CD14-positive monocyte (primary cell): ENCODE measurements around the gene NHERF1. TPM values are rescaled to one million over a fixed set of nuclear protein-coding genes. Genes with fewer than 3 reads are reported as not detected.

ENCODE experiments used
- DNase-seq, 3 donors: peaks; one replicate each; pipeline ENCODE4 v3.0.0-alpha.2; 2011 to 2022
- H2AFZ ChIP-seq: 2 replicates; pipeline ENCODE4 v1.6.0; 2012; ENCODE audit warnings: mild to moderate bottlenecking, low read depth, low read length, inconsistent platforms; ENCODE audit not compliant: insufficient read depth, poor library complexity, severe bottlenecking
- H3K27ac ChIP-seq, 2 donors: 1 replicate in 1 of 2; 2 replicates in 1 of 2; pipeline ENCODE4 v1.5.1; 2012 to 2013; ENCODE audit warnings: low read length in 2 of 2, control low read depth in 1 of 2, inconsistent platforms in 1 of 2, low read depth in 1 of 2, mild to moderate bottlenecking in 1 of 2
- H3K27me3 ChIP-seq, 2 donors: one replicate each; pipeline versions ENCODE4 v1.6.0 to v1.6.1; 2011 to 2013; ENCODE audit warnings: low read length in 2 of 2; ENCODE audit not compliant: control insufficient read depth in 2 of 2, insufficient read depth in 2 of 2
- H3K36me3 ChIP-seq, 2 donors: replicated peaks in 1 of 2; 1 replicate in 1 of 2; 2 replicates in 1 of 2; pipeline versions ENCODE4 v1.5.1 to v1.6.1; 2012 to 2013; ENCODE audit warnings: low read length in 2 of 2, control low read depth in 1 of 2, inconsistent platforms in 1 of 2, mild to moderate bottlenecking in 1 of 2; ENCODE audit not compliant: insufficient read depth in 2 of 2, control insufficient read depth in 1 of 2
- H3K4me1 ChIP-seq, 2 donors: 1 replicate in 1 of 2; 2 replicates in 1 of 2; pipeline versions ENCODE4 v1.5.1 to v1.6.1; 2012 to 2013; ENCODE audit warnings: low read length in 2 of 2, control low read depth in 1 of 2, inconsistent platforms in 1 of 2, mild to moderate bottlenecking in 1 of 2, moderate library complexity in 1 of 2; ENCODE audit not compliant: insufficient read depth in 2 of 2, control insufficient read depth in 1 of 2
- H3K4me2 ChIP-seq: replicated peaks from 2 replicates; pipeline ENCODE3; 2012; ENCODE audit warnings: low read length, moderate library complexity, mild to moderate bottlenecking; ENCODE audit not compliant: poor library complexity, severe bottlenecking; ENCODE audit errors: extremely low read depth
- H3K4me3 ChIP-seq, 3 experiments: fragments of 200-600 bp in 1 of 3; sonication (generic) in 1 of 3; replicated peaks in 1 of 3; 1 replicate in 2 of 3; 2 replicates in 1 of 3; pipeline ENCODE4 v1.5.1; 2011 to 2013; ENCODE audit warnings: low read length in 3 of 3, mild to moderate bottlenecking in 3 of 3, control low read depth in 2 of 3, low read depth in 2 of 3, inconsistent platforms in 1 of 3, moderate library complexity in 1 of 3
- H3K79me2 ChIP-seq: 2 replicates; pipeline ENCODE4 v1.6.0; 2012; ENCODE audit warnings: mild to moderate bottlenecking, control low read depth, inconsistent platforms, low read length, moderate library complexity; ENCODE audit not compliant: insufficient read depth
- H3K9ac ChIP-seq: 2 replicates; pipeline ENCODE4 v1.6.0; 2017; ENCODE audit warnings: low read length, mild to moderate bottlenecking; ENCODE audit not compliant: insufficient read depth, poor library complexity, severe bottlenecking
- H3K9me3 ChIP-seq, 2 donors: replicated peaks in 1 of 2; 1 replicate in 1 of 2; 2 replicates in 1 of 2; pipeline versions ENCODE4 v1.5.1 to v1.6.1; 2012 to 2013; ENCODE audit warnings: low read length in 2 of 2, control low read depth in 1 of 2; ENCODE audit not compliant: control insufficient read depth in 1 of 2, insufficient read depth in 1 of 2
- H4K20me1 ChIP-seq: 2 replicates; pipeline ENCODE4 v1.6.0; 2012; ENCODE audit warnings: mild to moderate bottlenecking, low read length, control low read depth, moderate library complexity; ENCODE audit not compliant: insufficient read depth
- H3K27ac Mint-ChIP-seq, 7 donors: one replicate each; pipeline ENCODE4 v1.8.0; 2020; ENCODE audit warnings: mild to moderate bottlenecking in 7 of 7, mixed read lengths in 7 of 7, moderate library complexity in 6 of 7, inconsistent platforms in 2 of 7
- H3K27me3 Mint-ChIP-seq, 3 donors: one replicate each; pipeline ENCODE4 v1.8.0; 2021 to 2022; ENCODE audit warnings: low read depth in 3 of 3, mild to moderate bottlenecking in 3 of 3, mixed read lengths in 3 of 3, moderate library complexity in 3 of 3, inconsistent platforms in 1 of 3
- H3K36me3 Mint-ChIP-seq, 2 donors: one replicate each; pipeline ENCODE4 v1.8.0; 2020; ENCODE audit warnings: mixed read lengths in 2 of 2, inconsistent platforms in 1 of 2, mild to moderate bottlenecking in 1 of 2
- H3K4me1 Mint-ChIP-seq: one replicate; pipeline ENCODE4 v1.8.0; 2020; ENCODE audit warnings: mild to moderate bottlenecking, mixed read lengths
- H3K4me3 Mint-ChIP-seq, 2 donors: one replicate each; pipeline ENCODE4 v1.8.0; 2020; ENCODE audit warnings: mild to moderate bottlenecking in 2 of 2, mixed read lengths in 2 of 2, moderate library complexity in 1 of 2
- H3K9me3 Mint-ChIP-seq, 7 donors: one replicate each; pipeline ENCODE4 v1.8.0; 2020 to 2022; ENCODE audit warnings: mixed read lengths in 7 of 7, mild to moderate bottlenecking in 6 of 7, moderate library complexity in 6 of 7, inconsistent platforms in 2 of 7
- CTCF ChIP-seq: fragments of 200-600 bp; IDR thresholded peaks from one replicate; pipeline ENCODE4 v1.8.0; 2022; ENCODE audit warnings: antibody characterized with exemption, mild to moderate bottlenecking
- WGBS: methylation state at CpG from one replicate; pipeline ENCODE4 v1.1.5; 2013; ENCODE audit warnings: missing lambda C conversion rate; ENCODE audit not compliant: insufficient coverage; 5-methylcytosine and 5-hydroxymethylcytosine counted together
- intact Hi-C, 2 donors: fragments of 100-400 bp; cut with micrococcal nuclease; formaldehyde crosslinking; loops; one replicate each; pipeline versions ENCODE4 v1.15.0 to v1.15.1; 2023
- polyA plus RNA-seq, 3 donors: library from polyadenylated mRNA; depleted of rRNA in 1 of 3; unstranded in 2 of 3; stranded (reverse) in 1 of 3; fragments of 300-500 nt in 2 of 3; fragments of >200 nt in 1 of 3; fragmentation: Illumina TruSeq in 2 of 3; gene quantifications; 1 replicate in 2 of 3; 2 replicates in 1 of 3; pipeline ENCODE4 v1.2.3, GENCODE V29; 2012 to 2021

Gene NHERF1
- polyA plus RNA-seq, 3 donors: 79.5 to 149 (median 131) TPM

GRCh38 chr17:74804683-74805082 is 56.3 kb downstream of the NHERF1 start:
- H3K36me3 Mint-ChIP-seq: peaks cover 80 to 86% of the 10 kb centered on the region in 2 donors
- no peaks in the 10 kb centered on the region for H3K9me3 Mint-ChIP-seq
- H3K4me1 Mint-ChIP-seq: peaks cover 32% of the 10 kb centered on the region
- no peak for DNase-seq
- TF ChIP-seq CTCF: no peak
- H3K27ac Mint-ChIP-seq: no peak overlapping the region
- H2AFZ ChIP-seq: no peak overlapping the region
- WGBS: 78% methylated on average over 4 of the region's 7 CpGs
- H4K20me1 ChIP-seq: peaks cover 67% of the 10 kb centered on the region
- no peak overlapping the region for H3K4me3 ChIP-seq
- H3K4me1 ChIP-seq: peaks cover 26 to 31% of the 10 kb centered on the region in 2 donors
- no peak overlapping the region for H3K4me3 Mint-ChIP-seq
- no peak overlapping the region for H3K4me2 ChIP-seq
- H3K27me3 ChIP-seq: no peaks in the 10 kb centered on the region
- no peak overlapping the region for H3K27ac ChIP-seq
- no peak overlapping the region for H3K9ac ChIP-seq
- intact Hi-C loops: loop anchor here in 1 of 2 donors (5.0 kb wide), 1 partner anchor 48 kb away; no protein-coding TSS in a partner anchor
- H3K27me3 Mint-ChIP-seq: peaks cover 2 to 6% (median 6%) of the 10 kb centered on the region in 3 donors
- H3K79me2 ChIP-seq: peaks cover 5% of the 10 kb centered on the region
- H3K36me3 ChIP-seq: peaks cover 53 to 70% of the 10 kb centered on the region in 2 donors
- H3K9me3 ChIP-seq: no peaks in the 10 kb centered on the region

GRCh38 chr17:74805591-74805991 is 57.2 kb downstream of the NHERF1 start:
- no peak overlapping the region for H3K4me3 Mint-ChIP-seq

More at GRCh38 chr17:74805591-74805991, 57.2 kb downstream of the NHERF1 start:
- H3K4me3 ChIP-seq: no peak overlapping the region
- no peak for DNase-seq
- H3K9me3 Mint-ChIP-seq: no peaks in the 10 kb centered on the region
- intact Hi-C loops: loop anchor here in 1 of 2 donors (5.0 kb wide), 1 partner anchor 47 kb away; no protein-coding TSS in a partner anchor
- H3K27ac Mint-ChIP-seq: no peak overlapping the region
- peaks cover 2 to 7% (median 4%) of the 10 kb centered on the region in 3 donors for H3K27me3 Mint-ChIP-seq
- peaks cover 79 to 86% of the 10 kb centered on the region in 2 donors for H3K36me3 Mint-ChIP-seq
- peaks cover 12% of the 10 kb centered on the region for H3K79me2 ChIP-seq
- peaks cover 39% of the 10 kb centered on the region for H3K4me1 Mint-ChIP-seq
- H3K27me3 ChIP-seq: no peaks in the 10 kb centered on the region
- no peak for TF ChIP-seq CTCF
- no peak overlapping the region for H2AFZ ChIP-seq
- H3K4me1 ChIP-seq: peaks cover 28 to 38% of the 10 kb centered on the region in 2 donors
- H3K36me3 ChIP-seq: peaks cover 47 to 70% of the 10 kb centered on the region in 2 donors
- H3K4me2 ChIP-seq: no peak overlapping the region
- H3K9ac ChIP-seq: no peak overlapping the region
- 84% methylated on average over 15 of the region's 15 CpGs for WGBS
- H4K20me1 ChIP-seq: peaks cover 73% of the 10 kb centered on the region
- no peak overlapping the region for H3K27ac ChIP-seq
- no peaks in the 10 kb centered on the region for H3K9me3 ChIP-seq
